CD8-positive, alpha-beta memory T cell (primary cell): ENCODE data around the gene DGCR8. TPM values are rescaled to one million over a fixed set of nuclear protein-coding genes. Genes with fewer than 3 reads are reported as not detected.

ENCODE experiments used
- polyA plus RNA-seq: library from polyadenylated mRNA; unstranded; fragments of 300-500 nt; fragmentation: Illumina TruSeq; gene quantifications from one replicate; pipeline ENCODE4 v1.2.3, GENCODE V29; 2021
- total RNA-seq, 2 experiments: library from RNA; stranded (reverse); gene quantifications; one replicate each; pipeline ENCODE4 v1.2.3, GENCODE V29; 2021

The DGCR8 gene
- total and polyA plus RNA-seq, 3 experiments from 2014 or later, result 10.6 to 73.8 (median 68.6) TPM

Other genes with a start within 250 kb of the DGCR8 start
- 10 to 100 TPM; 16.6 to 17.9 TPM for gene GNB1L, start 225.4 kb upstream of the DGCR8 start, total RNA-seq
- 14.2 TPM for gene GNB1L, start 225.4 kb upstream of the DGCR8 start, polyA plus RNA-seq
- gene RTL10, start 225.4 kb upstream of the DGCR8 start, total RNA-seq, result 10 to 100 TPM; 18.1 to 23.2 TPM
- gene RTL10, start 225.4 kb upstream of the DGCR8 start, polyA plus RNA-seq, result 10.8 TPM
- gene COMT, start 138.5 kb upstream of the DGCR8 start, total RNA-seq, result 10 to 100 TPM; 89.3 to 93.7 TPM
- gene COMT, start 138.5 kb upstream of the DGCR8 start, polyA plus RNA-seq, result 92.7 TPM
- 10 to 100 TPM; 27.6 to 27.9 TPM for gene TXNRD2, start 138.4 kb upstream of the DGCR8 start, total RNA-seq
- 13.8 TPM for gene TXNRD2, start 138.4 kb upstream of the DGCR8 start, polyA plus RNA-seq
- 1 to 10 TPM; 1.4 to 1.8 TPM for gene ARVCF, start 63.4 kb upstream of the DGCR8 start, total RNA-seq
- 0.92 TPM for gene ARVCF, start 63.4 kb upstream of the DGCR8 start, polyA plus RNA-seq
- 10 to 100 TPM; 27.3 to 28.0 TPM for gene TANGO2, start 59.1 kb upstream of the DGCR8 start, total RNA-seq
- 48.6 TPM for gene TANGO2, start 59.1 kb upstream of the DGCR8 start, polyA plus RNA-seq
- gene RANBP1, start 35.9 kb downstream of the DGCR8 start, total RNA-seq, result 100 to 1,000 TPM; 436 to 459 TPM
- gene RANBP1, start 35.9 kb downstream of the DGCR8 start, polyA plus RNA-seq, result 102 TPM
- gene TRMT2A, start 37.0 kb downstream of the DGCR8 start, total RNA-seq, result 100 to 1,000 TPM; 108 to 121 TPM
- 35.6 TPM for gene TRMT2A, start 37.0 kb downstream of the DGCR8 start, polyA plus RNA-seq
- 10 to 100 TPM; 74.7 to 80.7 TPM for gene ZDHHC8, start 51.6 kb downstream of the DGCR8 start, total RNA-seq
- 4.4 TPM for gene ZDHHC8, start 51.6 kb downstream of the DGCR8 start, polyA plus RNA-seq
- gene CCDC188, start 70.8 kb downstream of the DGCR8 start, total RNA-seq, result not detected
- gene CCDC188, start 70.8 kb downstream of the DGCR8 start, polyA plus RNA-seq, result not detected
- gene RTN4R, start 188.1 kb downstream of the DGCR8 start, total RNA-seq, result 1 to 10 TPM; 1.8 to 2.7 TPM
- gene RTN4R, start 188.1 kb downstream of the DGCR8 start, polyA plus RNA-seq, result 6.0 TPM
- gene DGCR6L, start 239.8 kb downstream of the DGCR8 start, total RNA-seq, result 10 to 100 TPM; 46.8 to 48.4 TPM
- 150 TPM for gene DGCR6L, start 239.8 kb downstream of the DGCR8 start, polyA plus RNA-seq